HCT116 (cell line): ENCODE measurements around the gene MAP3K2. TPM values are rescaled to one million over a fixed set of nuclear protein-coding genes. Genes with fewer than 3 reads are reported as not detected.

Experiments
- ATAC-seq: fragments of 200-7000 bp; cut with Tn5 transposase; 2 replicates; pipeline ENCODE4 v1.9.1; 2020; ENCODE audit warnings: mild to moderate bottlenecking, moderate library complexity
- BruUV-seq: library from RNA; stranded (reverse); fragments of 400-500 nt; replicated peaks from 2 replicates; lab custom pipeline; 2021; lab: Mats Ljungman, UMichigan
- CTCF ChIA-PET: fragments of 300-600 bp; sonication (Branson Sonifier 250); formaldehyde crosslinking; loops from one replicate; lab custom pipeline; 2021; ENCODE audit warnings: antibody characterized with exemption; lab: Charles Lee
- POLR2A ChIA-PET: fragments of 300-600, 350-600 bp; sonication (Branson Sonifier 250); formaldehyde crosslinking; loops from one replicate; lab custom pipeline; 2021; ENCODE audit warnings: antibody characterized with exemption; lab: Charles Lee
- RAD21 ChIA-PET, 2 experiments: fragments of 300-600 bp; sonication (Branson Sonifier 250); formaldehyde crosslinking; loops; one replicate each; lab custom pipeline; 2023; ENCODE audit warnings: low total read pairs in 2 of 2; ENCODE audit not compliant: uncharacterized antibody in 2 of 2, unreplicated experiment in 2 of 2, low non-redundant PET in 1 of 2; lab: Charles Lee
- DNase-seq: peaks from one replicate; pipeline ENCODE4 v3.0.0-alpha.2; 2010; ENCODE audit warnings: low read depth, low spot score
- H2AFZ ChIP-seq: fragments of 200-600 bp; shearing (Covaris generic), sonication (generic); 2 replicates; pipeline ENCODE4 v1.6.1; 2017; ENCODE audit warnings: low read depth, mixed run types, mixed read lengths, antibody characterized with exemption, low read length; ENCODE audit not compliant: poor library complexity, severe bottlenecking
- H3K27ac ChIP-seq: 2 replicates; pipeline ENCODE4 v1.5.1; 2012; ENCODE audit warnings: low read depth, low read length
- H3K27me3 ChIP-seq: fragments of 200-600 bp; sonication (generic); 2 replicates; pipeline ENCODE4 v1.6.1; 2016; ENCODE audit warnings: mixed run types, low read length, mixed read lengths; ENCODE audit not compliant: insufficient read depth
- H3K36me3 ChIP-seq, 2 experiments: fragments of 200-500 bp in 1 of 2; fragments of 200-600 bp in 1 of 2; sonication (Bioruptor generic) in 1 of 2; sonication (generic) in 1 of 2; 2 replicates each; pipeline versions ENCODE4 v1.5.1 to v1.6.1; 2014 to 2016; ENCODE audit warnings: low read length in 2 of 2, inconsistent platforms in 1 of 2, mixed read lengths in 1 of 2, mixed run types in 1 of 2; ENCODE audit not compliant: insufficient read depth in 2 of 2, control insufficient read depth in 1 of 2
- H3K4me1 ChIP-seq, 2 experiments: fragments of 200-600 bp in 1 of 2; sonication (generic) in 1 of 2; 2 replicates each; pipeline versions ENCODE4 v1.5.1 to v1.6.1; 2012 to 2017; ENCODE audit warnings: low read length in 2 of 2, inconsistent platforms in 1 of 2, mild to moderate bottlenecking in 1 of 2, mixed read lengths in 1 of 2, mixed run types in 1 of 2, moderate library complexity in 1 of 2; ENCODE audit not compliant: insufficient read depth in 2 of 2, control insufficient read depth in 1 of 2
- H3K4me2 ChIP-seq: fragments of 200-600 bp; sonication (generic); 2 replicates; pipeline ENCODE4 v1.6.1; 2017; ENCODE audit warnings: mixed run types, low read length, mixed read lengths
- H3K4me3 ChIP-seq, 2 experiments: fragments of 200-600 bp in 1 of 2; sonication (generic) in 1 of 2; replicated peaks in 1 of 2; 2 replicates each; pipeline ENCODE4 v1.5.1; 2011 to 2016; ENCODE audit warnings: low read length in 2 of 2, control low read depth in 1 of 2, low read depth in 1 of 2, mild to moderate bottlenecking in 1 of 2, mixed read lengths in 1 of 2, mixed run types in 1 of 2
- H3K79me2 ChIP-seq: fragments of 200-600 bp; sonication (generic); 2 replicates; pipeline ENCODE4 v1.6.1; 2017; ENCODE audit warnings: mild to moderate bottlenecking, mixed run types, low read length, moderate library complexity, mixed read lengths; ENCODE audit not compliant: insufficient read depth
- H3K9ac ChIP-seq: fragments of 200-600 bp; sonication (generic); 2 replicates; pipeline ENCODE4 v1.6.1; 2016; ENCODE audit warnings: low read length, mixed read lengths
- H3K9me2 ChIP-seq: fragments of 200-600 bp; sonication (generic), shearing (Covaris generic); 2 replicates; pipeline ENCODE4 v1.6.1; 2017; ENCODE audit warnings: mixed run types, mild to moderate bottlenecking, moderate library complexity; ENCODE audit not compliant: insufficient read depth
- H3K9me3 ChIP-seq, 2 experiments: fragments of 200-500 bp in 1 of 2; fragments of 200-600 bp in 1 of 2; sonication (Bioruptor generic) in 1 of 2; sonication (generic) in 1 of 2; 2 replicates each; pipeline ENCODE4 v1.6.1; 2014 to 2017; ENCODE audit warnings: low read length in 2 of 2, mixed read lengths in 2 of 2, inconsistent platforms in 1 of 2, low read depth in 1 of 2, mild to moderate bottlenecking in 1 of 2, mixed run types in 1 of 2, moderate library complexity in 1 of 2; ENCODE audit not compliant: control insufficient read depth in 1 of 2, insufficient read depth in 1 of 2
- H4K20me1 ChIP-seq: fragments of 200-600 bp; sonication (generic), shearing (Covaris generic); 2 replicates; pipeline ENCODE4 v1.6.1; 2017; ENCODE audit warnings: mixed run types, mild to moderate bottlenecking, moderate library complexity; ENCODE audit not compliant: insufficient read depth
- FOSL1 ChIP-seq: IDR thresholded peaks from 2 replicates; pipeline ENCODE4 v1.6.1; 2012; ENCODE audit warnings: low read depth
- JUND ChIP-seq: IDR thresholded peaks from 2 replicates; pipeline ENCODE4 v1.6.1; 2012
- POLR2A ChIP-seq: IDR thresholded peaks from 2 replicates; pipeline ENCODE4 v1.7.0; 2011; ENCODE audit warnings: borderline replicate concordance; ENCODE audit not compliant: insufficient read depth, insufficient read length; ENCODE audit errors: extremely low read depth
- SIN3A ChIP-seq: IDR thresholded peaks from 2 replicates; pipeline ENCODE4 v1.6.1; 2012; ENCODE audit warnings: low read depth
- SP1 ChIP-seq: IDR thresholded peaks from 2 replicates; pipeline ENCODE4 v1.6.1; 2012; ENCODE audit warnings: low read depth
- ZFX ChIP-seq: fragments of 450-650 bp; IDR thresholded peaks from 2 replicates; pipeline ENCODE4 v1.6.1; 2017
- intact Hi-C: fragments of 100-400 bp; cut with micrococcal nuclease; formaldehyde crosslinking; loops from 2 replicates; pipeline ENCODE4 v1.10.0; 2022
- total RNA-seq: library from RNA; stranded (reverse); gene quantifications from one replicate; pipeline ENCODE4 v1.2.1, GENCODE V29; 2021; ENCODE audit not compliant: unreplicated experiment
- TF ChIP-seq, protein P1 (sequence below): IDR thresholded peaks from 2 replicates; pipeline ENCODE4 v1.6.1; 2012
- TF ChIP-seq, protein P2 (sequence below), 3 experiments: fragments of 200-600 bp in 1 of 3; sonication (generic) in 1 of 3; IDR thresholded peaks in 2 of 3; conservative IDR thresholded peaks in 1 of 3; 2 replicates each; pipeline ENCODE4 v1.5.1; 2012 to 2017; ENCODE audit warnings: low read depth in 2 of 3, low read length in 2 of 3, antibody characterized with exemption in 1 of 3, borderline replicate concordance in 1 of 3, control low read depth in 1 of 3, mild to moderate bottlenecking in 1 of 3, mixed read lengths in 1 of 3, mixed run types in 1 of 3, moderate library complexity in 1 of 3; ENCODE audit not compliant: insufficient read depth in 1 of 3
- TF ChIP-seq, protein P3 (sequence below): IDR thresholded peaks from 2 replicates; pipeline ENCODE4 v1.6.1; 2012; ENCODE audit warnings: low read depth

The MAP3K2 gene
- total RNA-seq, 1 experiment from 2014 or later, result 44.5 TPM

DNA sequence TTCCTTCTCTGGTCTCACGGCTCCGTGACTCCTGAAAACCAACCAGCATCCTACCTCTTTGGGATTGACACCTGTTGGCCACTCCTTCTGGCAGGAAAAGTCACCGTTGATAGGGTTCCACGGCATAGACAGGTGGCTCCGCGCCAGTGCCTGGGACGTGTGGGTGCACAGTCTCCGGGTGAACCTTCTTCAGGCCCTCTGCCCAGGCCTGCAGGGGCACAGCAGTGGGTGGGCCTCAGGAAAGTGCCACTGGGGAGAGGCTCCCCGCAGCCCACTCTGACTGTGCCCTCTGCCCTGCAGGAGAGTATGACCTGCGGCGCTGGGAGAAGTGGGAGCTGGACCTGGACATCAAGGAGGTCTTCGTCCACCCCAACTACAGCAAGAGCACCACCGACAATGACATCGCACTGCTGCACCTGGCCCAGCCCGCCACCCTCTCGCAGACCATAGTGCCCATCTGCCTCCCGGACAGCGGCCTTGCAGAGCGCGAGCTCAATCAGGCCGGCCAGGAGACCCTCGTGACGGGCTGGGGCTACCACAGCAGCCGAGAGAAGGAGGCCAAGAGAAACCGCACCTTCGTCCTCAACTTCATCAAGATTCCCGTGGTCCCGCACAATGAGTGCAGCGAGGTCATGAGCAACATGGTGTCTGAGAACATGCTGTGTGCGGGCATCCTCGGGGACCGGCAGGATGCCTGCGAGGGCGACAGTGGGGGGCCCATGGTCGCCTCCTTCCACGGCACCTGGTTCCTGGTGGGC is 40.5 kb upstream of the MAP3K2 start:
- BruUV-seq, result no TSS peak
- CTCF ChIA-PET, result no interaction called here

More for the DNA sequence above, 40.5 kb upstream of the MAP3K2 start:
- DNase-seq (no peak), ATAC-seq (no peak)
- no peak overlapping the region for H3K4me2 ChIP-seq
- no peak overlapping the region for H3K9ac ChIP-seq
- ChIA-PET RAD21 (no interaction called here), POLR2A (no interaction called here)
- H3K27me3 ChIP-seq, result no peaks in the 10 kb centered on the region
- no peak overlapping the region for H2AFZ ChIP-seq
- H3K36me3 ChIP-seq, result no peaks in the 10 kb centered on the region
- peaks cover 0 to 7% of the 10 kb centered on the region in 2 experiments; a peak in 2 of 4 replicates for H3K4me1 ChIP-seq
- H3K79me2 ChIP-seq, result no peaks in the 10 kb centered on the region
- H3K9me2 ChIP-seq, result no peaks in the 10 kb centered on the region
- H3K4me3 ChIP-seq, result no peak overlapping the region
- H3K27ac ChIP-seq, result no peak overlapping the region
- TF ChIP-seq POLR2A, result no peak
- TF ChIP-seq, protein P1, sequence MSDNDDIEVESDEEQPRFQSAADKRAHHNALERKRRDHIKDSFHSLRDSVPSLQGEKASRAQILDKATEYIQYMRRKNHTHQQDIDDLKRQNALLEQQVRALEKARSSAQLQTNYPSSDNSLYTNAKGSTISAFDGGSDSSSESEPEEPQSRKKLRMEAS, result no peak
- TF ChIP-seq ZFX, result no peak
- TF ChIP-seq SP1, result no peak
- TF ChIP-seq JUND, result no peak
- TF ChIP-seq, protein P2, sequence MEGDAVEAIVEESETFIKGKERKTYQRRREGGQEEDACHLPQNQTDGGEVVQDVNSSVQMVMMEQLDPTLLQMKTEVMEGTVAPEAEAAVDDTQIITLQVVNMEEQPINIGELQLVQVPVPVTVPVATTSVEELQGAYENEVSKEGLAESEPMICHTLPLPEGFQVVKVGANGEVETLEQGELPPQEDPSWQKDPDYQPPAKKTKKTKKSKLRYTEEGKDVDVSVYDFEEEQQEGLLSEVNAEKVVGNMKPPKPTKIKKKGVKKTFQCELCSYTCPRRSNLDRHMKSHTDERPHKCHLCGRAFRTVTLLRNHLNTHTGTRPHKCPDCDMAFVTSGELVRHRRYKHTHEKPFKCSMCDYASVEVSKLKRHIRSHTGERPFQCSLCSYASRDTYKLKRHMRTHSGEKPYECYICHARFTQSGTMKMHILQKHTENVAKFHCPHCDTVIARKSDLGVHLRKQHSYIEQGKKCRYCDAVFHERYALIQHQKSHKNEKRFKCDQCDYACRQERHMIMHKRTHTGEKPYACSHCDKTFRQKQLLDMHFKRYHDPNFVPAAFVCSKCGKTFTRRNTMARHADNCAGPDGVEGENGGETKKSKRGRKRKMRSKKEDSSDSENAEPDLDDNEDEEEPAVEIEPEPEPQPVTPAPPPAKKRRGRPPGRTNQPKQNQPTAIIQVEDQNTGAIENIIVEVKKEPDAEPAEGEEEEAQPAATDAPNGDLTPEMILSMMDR (IDR thresholded peaks at IDR 0.05 in 2 of 3, conservative IDR thresholded peaks at IDR 0.05 in 1 of 3; ENCODE audit: borderline replicate concordance in 1 of 3, insufficient read depth in 1 of 3, low read depth in 2 of 3, low read length in 2 of 3), result no peak
- no peak for TF ChIP-seq FOSL1
- no peak for TF ChIP-seq SIN3A
- TF ChIP-seq, protein P3, sequence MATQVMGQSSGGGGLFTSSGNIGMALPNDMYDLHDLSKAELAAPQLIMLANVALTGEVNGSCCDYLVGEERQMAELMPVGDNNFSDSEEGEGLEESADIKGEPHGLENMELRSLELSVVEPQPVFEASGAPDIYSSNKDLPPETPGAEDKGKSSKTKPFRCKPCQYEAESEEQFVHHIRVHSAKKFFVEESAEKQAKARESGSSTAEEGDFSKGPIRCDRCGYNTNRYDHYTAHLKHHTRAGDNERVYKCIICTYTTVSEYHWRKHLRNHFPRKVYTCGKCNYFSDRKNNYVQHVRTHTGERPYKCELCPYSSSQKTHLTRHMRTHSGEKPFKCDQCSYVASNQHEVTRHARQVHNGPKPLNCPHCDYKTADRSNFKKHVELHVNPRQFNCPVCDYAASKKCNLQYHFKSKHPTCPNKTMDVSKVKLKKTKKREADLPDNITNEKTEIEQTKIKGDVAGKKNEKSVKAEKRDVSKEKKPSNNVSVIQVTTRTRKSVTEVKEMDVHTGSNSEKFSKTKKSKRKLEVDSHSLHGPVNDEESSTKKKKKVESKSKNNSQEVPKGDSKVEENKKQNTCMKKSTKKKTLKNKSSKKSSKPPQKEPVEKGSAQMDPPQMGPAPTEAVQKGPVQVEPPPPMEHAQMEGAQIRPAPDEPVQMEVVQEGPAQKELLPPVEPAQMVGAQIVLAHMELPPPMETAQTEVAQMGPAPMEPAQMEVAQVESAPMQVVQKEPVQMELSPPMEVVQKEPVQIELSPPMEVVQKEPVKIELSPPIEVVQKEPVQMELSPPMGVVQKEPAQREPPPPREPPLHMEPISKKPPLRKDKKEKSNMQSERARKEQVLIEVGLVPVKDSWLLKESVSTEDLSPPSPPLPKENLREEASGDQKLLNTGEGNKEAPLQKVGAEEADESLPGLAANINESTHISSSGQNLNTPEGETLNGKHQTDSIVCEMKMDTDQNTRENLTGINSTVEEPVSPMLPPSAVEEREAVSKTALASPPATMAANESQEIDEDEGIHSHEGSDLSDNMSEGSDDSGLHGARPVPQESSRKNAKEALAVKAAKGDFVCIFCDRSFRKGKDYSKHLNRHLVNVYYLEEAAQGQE, result no peak
- no peaks in the 10 kb centered on the region for H4K20me1 ChIP-seq
- intact Hi-C loops, result no loop called here
- no peaks in the 10 kb centered on the region for H3K9me3 ChIP-seq
